Endodermal cell (in vitro differentiated cells): ENCODE results near the gene ABCD4. TPM values are rescaled to one million over a fixed set of nuclear protein-coding genes. Genes with fewer than 3 reads are reported as not detected.

Source experiments
- DNase-seq: peaks from one replicate; pipeline ENCODE4 v3.0.0-alpha.2; 2017
- H3K27ac ChIP-seq: 2 replicates; pipeline ENCODE4 v1.5.1; 2013; ENCODE audit warnings: mild to moderate bottlenecking, low read depth, low read length, moderate library complexity
- H3K27me3 ChIP-seq: 2 replicates; pipeline ENCODE4 v1.6.1; 2013; ENCODE audit warnings: mild to moderate bottlenecking, low read length, moderate library complexity; ENCODE audit not compliant: insufficient read depth, control insufficient read depth, poor library complexity, severe bottlenecking
- H3K36me3 ChIP-seq: 2 replicates; pipeline ENCODE4 v1.7.0; 2013; ENCODE audit warnings: mild to moderate bottlenecking, low read length, moderate library complexity; ENCODE audit not compliant: control insufficient read depth, insufficient read depth
- H3K4me1 ChIP-seq: one replicate; pipeline ENCODE4 v1.7.0; 2013; ENCODE audit warnings: low read length; ENCODE audit not compliant: control insufficient read depth, insufficient read depth
- H3K4me3 ChIP-seq: 2 replicates; pipeline ENCODE4 v1.5.1; 2013; ENCODE audit warnings: mild to moderate bottlenecking, low read length, moderate library complexity
- H3K9ac ChIP-seq: 2 replicates; pipeline ENCODE4 v1.6.1; 2013; ENCODE audit warnings: mild to moderate bottlenecking, low read length, moderate library complexity; ENCODE audit not compliant: poor library complexity, severe bottlenecking; ENCODE audit errors: extremely low read depth
- H3K9me3 ChIP-seq: 2 replicates; pipeline ENCODE4 v1.6.1; 2013; ENCODE audit warnings: mild to moderate bottlenecking, low read length, moderate library complexity; ENCODE audit not compliant: control insufficient read depth
- H3K27ac Mint-ChIP-seq: 2 replicates; pipeline ENCODE4 v1.8.0; 2020; ENCODE audit warnings: mixed read lengths
- H3K27me3 Mint-ChIP-seq: 2 replicates; pipeline ENCODE4 v1.8.0; 2021; ENCODE audit warnings: mild to moderate bottlenecking, mixed read lengths; ENCODE audit not compliant: insufficient read depth
- H3K36me3 Mint-ChIP-seq: 2 replicates; pipeline ENCODE4 v1.8.0; 2020; ENCODE audit warnings: low read depth, mixed read lengths
- H3K4me1 Mint-ChIP-seq: 2 replicates; pipeline ENCODE4 v1.8.0; 2020; ENCODE audit warnings: mixed read lengths
- H3K4me3 Mint-ChIP-seq: 2 replicates; pipeline ENCODE4 v1.8.0; 2020; ENCODE audit warnings: mild to moderate bottlenecking, moderate library complexity, mixed read lengths
- H3K9me3 Mint-ChIP-seq: 2 replicates; pipeline ENCODE4 v1.8.0; 2020; ENCODE audit warnings: mild to moderate bottlenecking, mixed read lengths
- WGBS, 2 experiments: methylation state at CpG; one replicate each; pipeline versions ENCODE4 v1.1.5 to v1.1.7; 2013; ENCODE audit warnings: missing lambda C conversion rate in 2 of 2, mixed read lengths in 1 of 2; ENCODE audit not compliant: insufficient coverage in 1 of 2, insufficient read length in 1 of 2; 5-methylcytosine and 5-hydroxymethylcytosine counted together
- total RNA-seq, 2 donors: library from RNA; stranded (reverse); fragmentation: NEBNext Ultra II Directional in 1 of 2; extraction: Animal tissue kit (Norgen Biotek cat#: 25700) in 1 of 2; gene quantifications; 2 replicates in 1 of 2; 3 replicates in 1 of 2; pipeline ENCODE4 v1.2.1, GENCODE V29; 2021
- TF ChIP-seq, protein P1 (sequence below): fragments of 200-600 bp; sonication (generic); conservative IDR thresholded peaks from 2 replicates; pipeline ENCODE4 v1.5.0; 2021; ENCODE audit warnings: antibody characterized with exemption, mild to moderate bottlenecking

The ABCD4 gene
- total RNA-seq, 2 donors from 2014 or later: 153 to 239 TPM

DNA sequence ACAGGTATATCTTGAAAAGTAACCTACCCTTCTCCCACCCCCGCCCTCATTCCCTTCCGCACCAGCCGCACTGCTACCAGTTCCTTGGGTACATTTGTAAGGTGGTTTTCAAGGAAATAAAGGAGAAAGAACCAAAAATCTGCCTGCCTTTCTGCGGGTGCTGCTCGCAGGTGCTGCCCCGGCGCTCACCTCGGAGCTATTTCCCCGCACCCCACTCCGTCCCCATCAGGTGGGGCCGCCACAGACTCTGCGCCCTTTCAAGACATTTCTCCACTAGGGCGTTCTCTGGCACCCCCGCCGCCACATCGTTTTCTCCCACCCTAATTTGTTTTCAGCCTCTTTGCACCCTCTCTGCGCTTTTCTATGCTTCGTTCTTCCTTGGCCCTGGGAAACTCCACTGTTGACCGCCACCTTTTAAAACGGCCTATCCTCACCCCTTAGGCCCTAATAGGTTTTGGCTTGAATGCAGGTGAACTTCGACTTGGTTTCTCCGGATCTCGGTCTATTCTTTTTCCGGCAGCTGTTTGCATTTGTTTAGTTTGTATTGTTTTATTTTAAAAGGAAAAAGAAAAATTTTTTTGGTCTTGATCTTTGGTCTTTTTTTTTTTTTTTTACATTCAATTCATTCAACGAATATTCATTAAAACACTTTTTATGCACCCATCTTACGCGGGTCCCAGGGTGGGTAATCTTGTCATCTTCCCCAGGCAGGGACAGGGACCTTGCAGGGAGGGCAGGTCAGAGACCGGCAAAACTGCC lies 60.5 kb downstream of the ABCD4 start:
- Mint-ChIP-seq H3K4me3 (peak overlapping the region; percentile 47), H3K4me1 (peaks cover 27% of the 10 kb centered on the region), H3K27ac (no peak overlapping the region), H3K9me3 (no peaks in the 10 kb centered on the region), H3K27me3 (peaks cover 91% of the 10 kb centered on the region), H3K36me3 (no peaks in the 10 kb centered on the region)
- TF ChIP-seq, protein P1, sequence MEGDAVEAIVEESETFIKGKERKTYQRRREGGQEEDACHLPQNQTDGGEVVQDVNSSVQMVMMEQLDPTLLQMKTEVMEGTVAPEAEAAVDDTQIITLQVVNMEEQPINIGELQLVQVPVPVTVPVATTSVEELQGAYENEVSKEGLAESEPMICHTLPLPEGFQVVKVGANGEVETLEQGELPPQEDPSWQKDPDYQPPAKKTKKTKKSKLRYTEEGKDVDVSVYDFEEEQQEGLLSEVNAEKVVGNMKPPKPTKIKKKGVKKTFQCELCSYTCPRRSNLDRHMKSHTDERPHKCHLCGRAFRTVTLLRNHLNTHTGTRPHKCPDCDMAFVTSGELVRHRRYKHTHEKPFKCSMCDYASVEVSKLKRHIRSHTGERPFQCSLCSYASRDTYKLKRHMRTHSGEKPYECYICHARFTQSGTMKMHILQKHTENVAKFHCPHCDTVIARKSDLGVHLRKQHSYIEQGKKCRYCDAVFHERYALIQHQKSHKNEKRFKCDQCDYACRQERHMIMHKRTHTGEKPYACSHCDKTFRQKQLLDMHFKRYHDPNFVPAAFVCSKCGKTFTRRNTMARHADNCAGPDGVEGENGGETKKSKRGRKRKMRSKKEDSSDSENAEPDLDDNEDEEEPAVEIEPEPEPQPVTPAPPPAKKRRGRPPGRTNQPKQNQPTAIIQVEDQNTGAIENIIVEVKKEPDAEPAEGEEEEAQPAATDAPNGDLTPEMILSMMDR: no peak
- peak; percentile 68 for DNase-seq
- H3K9ac ChIP-seq: no peak overlapping the region
- 8 to 11% methylated on average over 12 to 25 of the region's 28 CpGs for WGBS, 2 experiments
- peaks cover 96% of the 10 kb centered on the region for H3K27me3 ChIP-seq
- H3K27ac ChIP-seq: no peak overlapping the region
- no peak overlapping the region for H3K4me3 ChIP-seq
- no peaks in the 10 kb centered on the region for H3K9me3 ChIP-seq
- no peaks in the 10 kb centered on the region for H3K36me3 ChIP-seq
- peaks cover 4% of the 10 kb centered on the region for H3K4me1 ChIP-seq

DNA sequence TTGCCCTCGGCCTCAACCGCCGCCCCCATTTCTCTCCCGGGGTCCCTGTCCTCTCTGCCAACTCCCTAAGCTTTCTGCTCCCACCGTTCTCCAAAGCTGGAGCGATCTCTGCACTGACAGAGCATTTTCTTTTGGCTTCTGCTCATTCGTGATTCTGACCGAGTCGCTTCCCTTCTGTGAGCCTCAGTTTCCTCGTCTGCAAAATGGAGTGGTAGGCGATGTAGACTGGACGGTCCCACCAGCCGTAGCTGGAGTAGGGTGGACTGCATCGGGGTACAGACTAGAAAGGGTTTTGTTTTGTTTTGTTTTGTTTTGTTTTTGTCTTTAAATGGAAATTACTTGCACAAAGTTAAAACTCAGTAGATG lies 61.1 kb downstream of the ABCD4 start:
- no peaks in the 10 kb centered on the region for H3K36me3 Mint-ChIP-seq
- H3K27me3 ChIP-seq: peaks cover 98% of the 10 kb centered on the region
- TF ChIP-seq, protein P1: no peak
- H3K9ac ChIP-seq: no peak overlapping the region
- H3K9me3 ChIP-seq: no peaks in the 10 kb centered on the region
- H3K4me1 Mint-ChIP-seq: peaks cover 23% of the 10 kb centered on the region
- peaks cover 94% of the 10 kb centered on the region for H3K27me3 Mint-ChIP-seq
- peaks cover 4% of the 10 kb centered on the region for H3K4me1 ChIP-seq
- peak overlapping the region; percentile 40 for H3K4me3 ChIP-seq
- H3K27ac Mint-ChIP-seq: no peak overlapping the region
- H3K27ac ChIP-seq: no peak overlapping the region
- WGBS, 2 experiments: 4 to 9% methylated on average over 7 to 14 of the region's 14 CpGs
- no peak for DNase-seq
- no peaks in the 10 kb centered on the region for H3K36me3 ChIP-seq
- H3K9me3 Mint-ChIP-seq: no peaks in the 10 kb centered on the region
- H3K4me3 Mint-ChIP-seq: peak overlapping the region; percentile 47

DNA sequence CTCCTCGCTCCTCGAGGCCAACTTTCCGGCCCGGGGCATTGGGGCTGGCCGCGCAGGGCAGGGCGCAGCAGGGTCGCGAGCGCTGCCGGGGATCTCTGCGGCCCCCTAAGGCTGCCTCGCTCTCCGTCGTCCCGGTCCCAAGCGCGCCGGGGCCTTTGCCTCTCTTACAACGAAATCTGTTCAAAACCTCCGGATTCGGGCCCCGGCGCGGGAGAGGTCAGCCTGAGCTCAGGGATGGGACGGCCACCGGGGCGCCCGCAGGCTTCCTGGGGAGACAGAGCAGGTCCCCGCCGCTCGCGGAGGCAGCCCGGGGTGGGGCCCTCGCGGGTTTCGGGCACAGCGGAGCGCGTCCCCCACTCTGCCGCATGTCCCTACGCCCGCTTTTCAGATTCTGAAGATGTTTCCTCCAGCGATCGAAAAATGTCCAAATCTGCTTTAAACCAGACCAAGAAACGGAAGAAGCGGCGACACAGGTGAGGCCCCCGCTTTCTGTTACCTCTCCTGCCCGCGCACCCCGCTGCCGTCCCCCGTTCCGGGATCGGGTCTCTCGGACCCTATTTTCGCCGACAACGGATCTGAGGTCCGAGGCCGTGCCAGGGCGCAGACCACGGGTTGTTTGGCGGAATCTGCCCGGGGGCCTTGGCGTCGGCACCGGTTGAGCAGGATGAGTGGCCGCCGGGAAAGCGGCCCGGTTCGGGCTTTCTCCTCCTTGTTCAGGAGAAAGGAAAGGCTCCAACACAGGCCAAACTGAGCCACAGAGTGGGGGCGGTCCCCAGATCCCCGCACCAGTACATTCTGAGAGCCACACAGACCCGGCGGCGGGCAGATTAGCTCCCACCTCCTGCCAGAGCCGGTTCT lies 61.7 kb downstream of the ABCD4 start:
- H3K4me1 ChIP-seq: peaks cover 4% of the 10 kb centered on the region
- no peaks in the 10 kb centered on the region for H3K36me3 Mint-ChIP-seq
- TF ChIP-seq, protein P1: no peak
- no peaks in the 10 kb centered on the region for H3K9me3 ChIP-seq
- DNase-seq: peak; percentile 81
- no peaks in the 10 kb centered on the region for H3K36me3 ChIP-seq
- H3K27me3 Mint-ChIP-seq: peaks cover 94% of the 10 kb centered on the region
- no peaks in the 10 kb centered on the region for H3K9me3 Mint-ChIP-seq
- no peak overlapping the region for H3K9ac ChIP-seq
- H3K27me3 ChIP-seq: peaks cover 99% of the 10 kb centered on the region
- WGBS, 2 experiments: 1 to 2% methylated on average over 19 to 80 of the region's 80 CpGs
- H3K4me3 Mint-ChIP-seq: peak overlapping the region; percentile 47
- H3K4me3 ChIP-seq: peak overlapping the region; percentile 40
- H3K4me1 Mint-ChIP-seq: peaks cover 17% of the 10 kb centered on the region
- H3K27ac ChIP-seq: no peak overlapping the region
- no peak overlapping the region for H3K27ac Mint-ChIP-seq
